Forelimb muscle (tissue), 1 donor: Measurements from ENCODE around the gene ATP10B. TPM values are rescaled to one million over a fixed set of nuclear protein-coding genes. Genes with fewer than 3 reads are reported as not detected.
"Not testable (repeated sequence)": the region's sequence is repeated elsewhere in the genome, so short reads cannot be mapped to it uniquely, and the experiment has no call there.

Experiments
- DNase-seq: peaks from one replicate; pipeline ENCODE4 v3.0.0-alpha.2; 2013; ENCODE audit warnings: low read depth
- polyA plus RNA-seq: library from polyadenylated mRNA; unstranded; fragments of 120-200 nt; gene quantifications from one replicate; pipeline ENCODE4 v1.2.1, GENCODE V29; 2013; ENCODE audit not compliant: insufficient read length

Gene ATP10B
- polyA plus RNA-seq, 1 donor = 0.35 TPM

GRCh38 chr5:160760008-160760407 is 92.0 kb downstream of the ATP10B start:
- DNase-seq = no peak

- no peak for DNase-seq
Observed at GRCh38 chr5:160757194-160757593, 94.8 kb downstream of the ATP10B start.

- no peak for DNase-seq
Observed at GRCh38 chr5:160750938-160751657, 100.9 kb downstream of the ATP10B start.

GRCh38 chr5:160749682-160750081 is 102.3 kb downstream of the ATP10B start:
- DNase-seq = no peak

GRCh38 chr5:160749026-160749425 is 103.0 kb downstream of the ATP10B start:
- DNase-seq = no peak

GRCh38 chr5:160747987-160748386 is 104.0 kb downstream of the ATP10B start:
- no peak for DNase-seq

GRCh38 chr5:160747559-160747958 is 104.5 kb downstream of the ATP10B start:
- no peak for DNase-seq

- no peak for DNase-seq
Observed at GRCh38 chr5:160744268-160745101, 107.5 kb downstream of the ATP10B start.

GRCh38 chr5:160743027-160743426 is 109.0 kb downstream of the ATP10B start:
- no peak for DNase-seq

- DNase-seq = no peak
Observed at GRCh38 chr5:160742446-160742845, 109.6 kb downstream of the ATP10B start.

- DNase-seq = no peak
Observed at GRCh38 chr5:160727296-160727997, 124.6 kb downstream of the ATP10B start.

GRCh38 chr5:160726721-160727120 is 125.3 kb downstream of the ATP10B start:
- no peak for DNase-seq

GRCh38 chr5:160720822-160721221 is 131.2 kb downstream of the ATP10B start:
- no peak for DNase-seq

- DNase-seq = not testable (repeated sequence)
Observed at GRCh38 chr5:160715508-160715907, 136.5 kb downstream of the ATP10B start.

GRCh38 chr5:160703547-160704189 is 148.3 kb downstream of the ATP10B start:
- no peak for DNase-seq

- DNase-seq = no peak
Observed at GRCh38 chr5:160702934-160703333, 149.1 kb downstream of the ATP10B start.

GRCh38 chr5:160702311-160702803 is 149.7 kb downstream of the ATP10B start:
- DNase-seq = no peak

- DNase-seq = no peak
Observed at GRCh38 chr5:160701403-160701802, 150.6 kb downstream of the ATP10B start.

- DNase-seq = no peak
Observed at GRCh38 chr5:160699301-160699700, 152.7 kb downstream of the ATP10B start.

GRCh38 chr5:160697281-160697680 is 154.7 kb downstream of the ATP10B start:
- no peak for DNase-seq

- no peak for DNase-seq
Observed at GRCh38 chr5:160694896-160695295, 157.1 kb downstream of the ATP10B start.
